ENCODE results near the gene RGS19. TPM values are rescaled to one million over a fixed set of nuclear protein-coding genes. Genes with fewer than 3 reads are reported as not detected.

Gene RGS19
- total and polyA plus RNA-seq, 4 donors = 4.9 to 12.9 (median 6.3) TPM

DNA sequence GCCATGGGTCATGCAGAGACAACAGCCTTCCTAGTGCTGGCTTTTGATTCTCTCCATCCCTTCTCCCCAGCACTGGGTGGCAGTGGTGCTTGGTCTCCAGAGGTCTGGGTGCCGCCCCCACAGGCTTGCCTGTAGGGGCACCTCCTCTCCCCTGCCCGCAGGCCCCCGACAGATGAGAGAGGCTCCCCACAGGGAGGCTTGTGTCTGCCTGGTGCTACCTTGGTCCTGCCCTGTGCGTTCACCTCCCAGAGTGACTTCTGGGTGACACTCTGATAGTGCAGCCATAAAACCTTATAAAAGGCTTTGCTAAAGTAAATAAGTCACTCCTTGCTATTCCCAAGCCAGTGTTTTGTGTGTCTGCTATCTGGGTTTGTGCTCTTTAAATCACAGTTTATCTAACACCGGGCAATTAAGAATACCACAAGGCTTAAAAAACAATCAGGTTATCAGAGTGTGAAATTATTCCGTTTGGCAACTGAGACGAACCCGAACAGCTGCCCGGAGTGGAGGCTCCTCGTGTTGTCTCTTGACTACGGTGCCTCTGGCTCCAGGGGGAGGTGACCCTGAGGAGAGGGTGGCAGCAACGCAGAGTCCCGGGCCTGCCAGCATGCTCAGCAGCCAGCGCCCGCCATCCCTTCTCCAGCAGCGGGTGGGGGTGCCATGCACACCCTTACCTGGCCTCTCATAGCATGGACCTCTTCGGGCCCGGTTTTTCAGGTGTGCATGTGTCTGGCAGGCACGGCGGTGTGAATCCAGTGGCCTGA lies 48.8 kb downstream of the RGS19 start:
- TF ChIP-seq YY1 (IDR thresholded peaks at IDR 0.05) (no peak), HNF4A (conservative IDR thresholded peaks at IDR 0.05) (no peak)
- TF ChIP-seq, protein P1, sequence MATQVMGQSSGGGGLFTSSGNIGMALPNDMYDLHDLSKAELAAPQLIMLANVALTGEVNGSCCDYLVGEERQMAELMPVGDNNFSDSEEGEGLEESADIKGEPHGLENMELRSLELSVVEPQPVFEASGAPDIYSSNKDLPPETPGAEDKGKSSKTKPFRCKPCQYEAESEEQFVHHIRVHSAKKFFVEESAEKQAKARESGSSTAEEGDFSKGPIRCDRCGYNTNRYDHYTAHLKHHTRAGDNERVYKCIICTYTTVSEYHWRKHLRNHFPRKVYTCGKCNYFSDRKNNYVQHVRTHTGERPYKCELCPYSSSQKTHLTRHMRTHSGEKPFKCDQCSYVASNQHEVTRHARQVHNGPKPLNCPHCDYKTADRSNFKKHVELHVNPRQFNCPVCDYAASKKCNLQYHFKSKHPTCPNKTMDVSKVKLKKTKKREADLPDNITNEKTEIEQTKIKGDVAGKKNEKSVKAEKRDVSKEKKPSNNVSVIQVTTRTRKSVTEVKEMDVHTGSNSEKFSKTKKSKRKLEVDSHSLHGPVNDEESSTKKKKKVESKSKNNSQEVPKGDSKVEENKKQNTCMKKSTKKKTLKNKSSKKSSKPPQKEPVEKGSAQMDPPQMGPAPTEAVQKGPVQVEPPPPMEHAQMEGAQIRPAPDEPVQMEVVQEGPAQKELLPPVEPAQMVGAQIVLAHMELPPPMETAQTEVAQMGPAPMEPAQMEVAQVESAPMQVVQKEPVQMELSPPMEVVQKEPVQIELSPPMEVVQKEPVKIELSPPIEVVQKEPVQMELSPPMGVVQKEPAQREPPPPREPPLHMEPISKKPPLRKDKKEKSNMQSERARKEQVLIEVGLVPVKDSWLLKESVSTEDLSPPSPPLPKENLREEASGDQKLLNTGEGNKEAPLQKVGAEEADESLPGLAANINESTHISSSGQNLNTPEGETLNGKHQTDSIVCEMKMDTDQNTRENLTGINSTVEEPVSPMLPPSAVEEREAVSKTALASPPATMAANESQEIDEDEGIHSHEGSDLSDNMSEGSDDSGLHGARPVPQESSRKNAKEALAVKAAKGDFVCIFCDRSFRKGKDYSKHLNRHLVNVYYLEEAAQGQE (IDR thresholded peaks at IDR 0.05) = no peak
- TF ChIP-seq, protein P2, sequence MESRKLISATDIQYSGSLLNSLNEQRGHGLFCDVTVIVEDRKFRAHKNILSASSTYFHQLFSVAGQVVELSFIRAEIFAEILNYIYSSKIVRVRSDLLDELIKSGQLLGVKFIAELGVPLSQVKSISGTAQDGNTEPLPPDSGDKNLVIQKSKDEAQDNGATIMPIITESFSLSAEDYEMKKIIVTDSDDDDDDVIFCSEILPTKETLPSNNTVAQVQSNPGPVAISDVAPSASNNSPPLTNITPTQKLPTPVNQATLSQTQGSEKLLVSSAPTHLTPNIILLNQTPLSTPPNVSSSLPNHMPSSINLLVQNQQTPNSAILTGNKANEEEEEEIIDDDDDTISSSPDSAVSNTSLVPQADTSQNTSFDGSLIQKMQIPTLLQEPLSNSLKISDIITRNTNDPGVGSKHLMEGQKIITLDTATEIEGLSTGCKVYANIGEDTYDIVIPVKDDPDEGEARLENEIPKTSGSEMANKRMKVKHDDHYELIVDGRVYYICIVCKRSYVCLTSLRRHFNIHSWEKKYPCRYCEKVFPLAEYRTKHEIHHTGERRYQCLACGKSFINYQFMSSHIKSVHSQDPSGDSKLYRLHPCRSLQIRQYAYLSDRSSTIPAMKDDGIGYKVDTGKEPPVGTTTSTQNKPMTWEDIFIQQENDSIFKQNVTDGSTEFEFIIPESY (IDR thresholded peaks at IDR 0.05) = no peak
- Histone ChIP-seq H3K27ac (ENCODE audit: low read depth in 1 of 2, low read length in 2 of 2) (no peak overlapping the region), H3K9ac (ENCODE audit: low read depth in 1 of 2, low read length in 2 of 2) (no peak overlapping the region), H3K4me1 (ENCODE audit: control insufficient read depth in 4 of 4, insufficient read depth in 4 of 4, low read length in 3 of 4) (peaks cover 0 to 3% (median 2%) of the 10 kb centered on the region in 4 donors), H3K9me3 (ENCODE audit: control insufficient read depth in 4 of 4, low read length in 3 of 4) (no peaks in the 10 kb centered on the region), H3K27me3 (ENCODE audit: control insufficient read depth in 4 of 4, insufficient read depth in 4 of 4, low read length in 3 of 4) (no peaks in the 10 kb centered on the region), H3K36me3 (ENCODE audit: control insufficient read depth in 4 of 4, insufficient read depth in 3 of 4, low read depth in 1 of 4, low read length in 3 of 4) (peaks cover 18 to 79% (median 36%) of the 10 kb centered on the region in 4 donors), H3K4me3 (ENCODE audit: low read depth in 1 of 3, low read length in 3 of 3) (no peak overlapping the region)
- no peak for DNase-seq (ENCODE audit: low spot score)
- 90% methylated on average over 20 of the region's 20 CpGs for WGBS

DNA sequence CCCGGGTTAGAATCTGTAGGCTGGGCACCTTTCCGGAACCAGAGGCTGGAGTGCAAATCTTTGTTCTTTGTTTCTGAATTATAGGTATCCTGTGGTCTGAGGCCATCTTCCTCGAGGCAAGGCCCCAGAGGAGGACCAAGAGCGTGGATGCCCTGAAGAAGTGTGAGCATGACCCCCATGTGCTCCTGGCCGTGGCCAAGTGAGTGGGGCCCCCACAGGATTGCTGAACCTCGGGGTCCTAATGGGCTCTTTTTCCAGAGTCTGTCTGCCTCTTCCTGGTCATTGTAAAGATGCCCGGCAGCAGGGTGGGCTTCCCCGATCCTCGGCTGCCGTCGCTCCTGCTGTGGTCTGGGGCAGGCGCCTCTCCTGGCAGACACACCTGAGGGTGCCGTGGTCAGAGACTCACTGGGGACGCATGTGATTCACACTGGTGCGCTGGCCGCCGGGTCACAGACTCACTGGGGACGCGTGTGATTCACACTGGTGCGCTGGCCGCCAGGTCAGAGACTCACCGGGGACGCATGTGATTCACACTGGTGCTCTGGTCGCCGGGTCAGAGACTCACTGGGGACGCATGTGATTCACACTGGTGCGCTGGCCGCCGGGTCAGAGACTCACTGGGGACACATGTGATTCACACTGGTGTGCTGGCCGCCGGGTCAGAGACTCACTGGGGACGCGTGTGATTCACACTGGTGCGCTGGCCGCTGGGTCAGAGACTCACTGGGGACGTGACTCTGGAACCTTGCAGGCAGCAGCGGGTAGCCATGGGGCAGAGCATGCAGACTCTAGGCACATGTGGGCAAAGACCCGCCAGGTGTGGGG lies 49.8 kb downstream of the RGS19 start:
- H3K4me3 ChIP-seq (ENCODE audit: low read depth in 1 of 3, low read length in 3 of 3) = no peak overlapping the region
- peaks cover 18 to 76% (median 33%) of the 10 kb centered on the region in 4 donors for H3K36me3 ChIP-seq (ENCODE audit: control insufficient read depth in 4 of 4, insufficient read depth in 3 of 4, low read depth in 1 of 4, low read length in 3 of 4)
- H3K27me3 ChIP-seq (ENCODE audit: control insufficient read depth in 4 of 4, insufficient read depth in 4 of 4, low read length in 3 of 4) = no peaks in the 10 kb centered on the region
- no peak for TF ChIP-seq HNF4A (conservative IDR thresholded peaks at IDR 0.05)
- peaks cover 5 to 14% (median 10%) of the 10 kb centered on the region in 4 donors for H3K4me1 ChIP-seq (ENCODE audit: control insufficient read depth in 4 of 4, insufficient read depth in 4 of 4, low read length in 3 of 4)
- 96% methylated on average over 38 of the region's 38 CpGs for WGBS
- no peak overlapping the region for H3K27ac ChIP-seq (ENCODE audit: low read depth in 1 of 2, low read length in 2 of 2)
- H3K9me3 ChIP-seq (ENCODE audit: control insufficient read depth in 4 of 4, low read length in 3 of 4) = no peaks in the 10 kb centered on the region
- DNase-seq (ENCODE audit: low spot score) = no peak
- no peak overlapping the region for H3K9ac ChIP-seq (ENCODE audit: low read depth in 1 of 2, low read length in 2 of 2)

DNA sequence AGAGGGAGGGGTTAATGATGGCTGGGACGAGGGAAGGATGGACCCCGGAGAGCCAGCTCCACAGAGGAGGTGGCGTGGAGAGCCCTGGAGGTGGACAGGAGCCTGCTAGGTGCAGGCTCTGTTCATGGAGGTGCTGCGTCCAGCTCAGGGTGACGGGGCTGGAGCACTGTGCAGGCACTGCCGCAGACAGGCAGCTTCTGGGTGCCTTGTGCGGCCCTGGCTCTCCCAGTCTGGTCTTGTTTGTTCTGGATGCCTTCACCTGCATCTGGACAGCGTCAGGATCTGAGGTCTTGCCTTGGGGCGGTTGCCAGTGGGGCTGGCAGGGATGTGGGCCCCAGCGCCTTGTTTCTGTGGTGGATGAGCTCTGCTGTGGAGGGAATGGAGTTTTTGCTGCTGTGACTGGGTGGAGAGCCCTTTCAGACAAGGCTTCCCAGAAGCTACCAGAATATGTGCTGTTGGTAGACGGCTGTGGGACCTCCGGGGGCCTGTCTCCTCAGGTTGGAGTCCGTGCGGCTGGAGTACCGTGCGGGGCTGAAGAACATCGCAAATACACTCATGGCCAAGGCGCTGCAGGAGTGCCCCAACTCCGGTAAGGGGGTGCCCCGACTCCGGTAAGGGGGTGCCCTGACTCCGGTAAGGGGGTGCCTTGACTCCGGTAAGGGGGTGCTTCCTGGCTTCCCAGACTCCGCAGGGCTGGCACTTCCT lies 51.2 kb downstream of the RGS19 start:
- peaks cover 18 to 69% (median 31%) of the 10 kb centered on the region in 4 donors for H3K36me3 ChIP-seq (ENCODE audit: control insufficient read depth in 4 of 4, insufficient read depth in 3 of 4, low read depth in 1 of 4, low read length in 3 of 4)
- no peak overlapping the region for H3K4me3 ChIP-seq (ENCODE audit: low read depth in 1 of 3, low read length in 3 of 3)
- no peak overlapping the region for H3K27ac ChIP-seq (ENCODE audit: low read depth in 1 of 2, low read length in 2 of 2)
- H3K27me3 ChIP-seq (ENCODE audit: control insufficient read depth in 4 of 4, insufficient read depth in 4 of 4, low read length in 3 of 4) = no peaks in the 10 kb centered on the region
- no peak for DNase-seq (ENCODE audit: low spot score)
- 94% methylated on average over 24 of the region's 24 CpGs for WGBS
- no peaks in the 10 kb centered on the region for H3K9me3 ChIP-seq (ENCODE audit: control insufficient read depth in 4 of 4, low read length in 3 of 4)
- H3K9ac ChIP-seq (ENCODE audit: low read depth in 1 of 2, low read length in 2 of 2) = no peak overlapping the region
- H3K4me1 ChIP-seq (ENCODE audit: control insufficient read depth in 4 of 4, insufficient read depth in 4 of 4, low read length in 3 of 4) = peaks cover 11 to 27% (median 23%) of the 10 kb centered on the region in 4 donors
- TF ChIP-seq HNF4G (IDR thresholded peaks at IDR 0.05) (no peak), FOXA1 (IDR thresholded peaks at IDR 0.05) (no peak), FOXA2 (IDR thresholded peaks at IDR 0.05) (no peak), SP1 (IDR thresholded peaks at IDR 0.05) (no peak), JUND (IDR thresholded peaks at IDR 0.05) (no peak), HNF4A (conservative IDR thresholded peaks at IDR 0.05) (no peak), YY1 (IDR thresholded peaks at IDR 0.05) (no peak), GABPA (IDR thresholded peaks at IDR 0.05 in 1 of 2, conservative IDR thresholded peaks at IDR 0.05 in 1 of 2) (no peak)
- TF ChIP-seq, protein P3, sequence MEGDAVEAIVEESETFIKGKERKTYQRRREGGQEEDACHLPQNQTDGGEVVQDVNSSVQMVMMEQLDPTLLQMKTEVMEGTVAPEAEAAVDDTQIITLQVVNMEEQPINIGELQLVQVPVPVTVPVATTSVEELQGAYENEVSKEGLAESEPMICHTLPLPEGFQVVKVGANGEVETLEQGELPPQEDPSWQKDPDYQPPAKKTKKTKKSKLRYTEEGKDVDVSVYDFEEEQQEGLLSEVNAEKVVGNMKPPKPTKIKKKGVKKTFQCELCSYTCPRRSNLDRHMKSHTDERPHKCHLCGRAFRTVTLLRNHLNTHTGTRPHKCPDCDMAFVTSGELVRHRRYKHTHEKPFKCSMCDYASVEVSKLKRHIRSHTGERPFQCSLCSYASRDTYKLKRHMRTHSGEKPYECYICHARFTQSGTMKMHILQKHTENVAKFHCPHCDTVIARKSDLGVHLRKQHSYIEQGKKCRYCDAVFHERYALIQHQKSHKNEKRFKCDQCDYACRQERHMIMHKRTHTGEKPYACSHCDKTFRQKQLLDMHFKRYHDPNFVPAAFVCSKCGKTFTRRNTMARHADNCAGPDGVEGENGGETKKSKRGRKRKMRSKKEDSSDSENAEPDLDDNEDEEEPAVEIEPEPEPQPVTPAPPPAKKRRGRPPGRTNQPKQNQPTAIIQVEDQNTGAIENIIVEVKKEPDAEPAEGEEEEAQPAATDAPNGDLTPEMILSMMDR (IDR thresholded peaks at IDR 0.05; ENCODE audit: low read depth, low read length, missing input control) = no peak
- TF ChIP-seq, protein P2 (IDR thresholded peaks at IDR 0.05) = no peak
- TF ChIP-seq, protein P4, sequence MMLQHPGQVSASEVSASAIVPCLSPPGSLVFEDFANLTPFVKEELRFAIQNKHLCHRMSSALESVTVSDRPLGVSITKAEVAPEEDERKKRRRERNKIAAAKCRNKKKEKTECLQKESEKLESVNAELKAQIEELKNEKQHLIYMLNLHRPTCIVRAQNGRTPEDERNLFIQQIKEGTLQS (IDR thresholded peaks at IDR 0.05) = no peak
- TF ChIP-seq, protein P5, sequence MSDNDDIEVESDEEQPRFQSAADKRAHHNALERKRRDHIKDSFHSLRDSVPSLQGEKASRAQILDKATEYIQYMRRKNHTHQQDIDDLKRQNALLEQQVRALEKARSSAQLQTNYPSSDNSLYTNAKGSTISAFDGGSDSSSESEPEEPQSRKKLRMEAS (IDR thresholded peaks at IDR 0.05) = no peak

Measured in liver (tissue), 9 donors.